IMR-90 (cell line): ENCODE measurements around the gene ESRRG. TPM values are rescaled to one million over a fixed set of nuclear protein-coding genes. Genes with fewer than 3 reads are reported as not detected.

Experiments used
- ATAC-seq: fragments of 200-7000 bp; cut with Tn5 transposase; 2 replicates; pipeline ENCODE4 v1.9.1; 2020; ENCODE audit warnings: low read depth, mild to moderate bottlenecking, moderate library complexity
- BruUV-seq: library from RNA; stranded (reverse); fragments of 400-500 nt; replicated peaks from 2 replicates; lab custom pipeline; 2021; lab: Mats Ljungman, UMichigan
- CTCF ChIA-PET: fragments of 300-600 bp; formaldehyde crosslinking; extraction: SDS; loops from one replicate; lab custom pipeline; 2021; ENCODE audit warnings: antibody characterized with exemption; lab: Yijun Ruan, JAX
- POLR2A ChIA-PET: fragments of 300-600 bp; sonication (Branson Sonifier 250); formaldehyde crosslinking; loops from one replicate; lab custom pipeline; 2022; ENCODE audit warnings: antibody characterized with exemption; ENCODE audit not compliant: unreplicated experiment; lab: Charles Lee
- DNase-seq: peaks from one replicate; pipeline ENCODE4 v3.0.0; 2013
- H2AFZ ChIP-seq: replicated peaks from 2 replicates; pipeline ENCODE3; 2013; ENCODE audit warnings: low read length, mild to moderate bottlenecking; ENCODE audit not compliant: poor library complexity
- H2AK5ac ChIP-seq: 2 replicates; pipeline ENCODE4 v1.6.1; 2013; ENCODE audit warnings: low read depth, low read length, inconsistent platforms
- H2AK9ac ChIP-seq: replicated peaks from 2 replicates; pipeline ENCODE3; 2013; ENCODE audit warnings: mild to moderate bottlenecking, low read depth, low read length, moderate library complexity; ENCODE audit not compliant: poor library complexity
- H2BK120ac ChIP-seq: 2 replicates; pipeline ENCODE4 v1.6.1; 2013; ENCODE audit warnings: low read depth, low read length, inconsistent platforms
- H2BK15ac ChIP-seq: 3 replicates; pipeline ENCODE4 v1.6.1; 2013; ENCODE audit warnings: low read depth, low read length, inconsistent platforms
- H2BK20ac ChIP-seq: 2 replicates; pipeline ENCODE4 v1.6.1; 2013; ENCODE audit warnings: low read depth, mild to moderate bottlenecking, inconsistent platforms, low read length, moderate library complexity
- H2BK5ac ChIP-seq: 2 replicates; pipeline ENCODE4 v1.6.1; 2013; ENCODE audit warnings: mild to moderate bottlenecking, low read depth, low read length, inconsistent platforms; ENCODE audit not compliant: poor library complexity, severe bottlenecking
- H3K14ac ChIP-seq: replicated peaks from 2 replicates; pipeline ENCODE4 v1.6.1; 2013; ENCODE audit warnings: low read depth, low read length, inconsistent platforms
- H3K18ac ChIP-seq: 2 replicates; pipeline ENCODE4 v1.6.1; 2013; ENCODE audit warnings: low read depth, low read length, control low read depth
- H3K23ac ChIP-seq: 2 replicates; pipeline ENCODE4 v1.6.1; 2013; ENCODE audit warnings: low read depth, low read length, inconsistent platforms
- H3K27ac ChIP-seq: 2 replicates; pipeline ENCODE4 v1.5.1; 2013; ENCODE audit warnings: mild to moderate bottlenecking, control low read depth, low read length; ENCODE audit not compliant: insufficient read depth
- H3K27me3 ChIP-seq: 2 replicates; pipeline ENCODE4 v1.6.1; 2013; ENCODE audit warnings: low read length; ENCODE audit not compliant: control insufficient read depth, insufficient read depth
- H3K36me3 ChIP-seq: 2 replicates; pipeline ENCODE4 v1.6.1; 2013; ENCODE audit warnings: low read length, mixed read lengths; ENCODE audit not compliant: control insufficient read depth, insufficient read depth
- H3K4ac ChIP-seq: 2 replicates; pipeline ENCODE4 v1.6.1; 2013; ENCODE audit warnings: low read depth, low read length, inconsistent platforms
- H3K4me1 ChIP-seq: 2 replicates; pipeline ENCODE4 v1.6.1; 2013; ENCODE audit warnings: low read length, mixed read lengths; ENCODE audit not compliant: control insufficient read depth, insufficient read depth
- H3K4me2 ChIP-seq: 2 replicates; pipeline ENCODE4 v1.6.1; 2013; ENCODE audit warnings: low read depth, mild to moderate bottlenecking, control low read depth, low read length, moderate library complexity
- H3K4me3 ChIP-seq: 2 replicates; pipeline ENCODE4 v1.5.1; 2013; ENCODE audit warnings: low read depth, mild to moderate bottlenecking, control low read depth, low read length, moderate library complexity; ENCODE audit not compliant: insufficient read depth
- H3K56ac ChIP-seq: 2 replicates; pipeline ENCODE4 v1.6.1; 2013; ENCODE audit warnings: low read length, inconsistent platforms; ENCODE audit not compliant: insufficient read depth; ENCODE audit errors: extremely low read depth
- H3K79me1 ChIP-seq, 2 experiments: 2 replicates each; pipeline ENCODE4 v1.6.1; 2013; ENCODE audit warnings: low read length in 2 of 2, inconsistent platforms in 1 of 2, low read depth in 1 of 2
- H3K9ac ChIP-seq: 2 replicates; pipeline ENCODE4 v1.6.1; 2013; ENCODE audit warnings: low read depth, low read length, control low read depth
- H3K9me1 ChIP-seq: 2 replicates; pipeline ENCODE4 v1.6.1; 2013; ENCODE audit warnings: low read length, inconsistent platforms; ENCODE audit not compliant: insufficient read depth
- H3K9me3 ChIP-seq: 2 replicates; pipeline ENCODE4 v1.6.1; 2013; ENCODE audit warnings: low read length; ENCODE audit not compliant: control insufficient read depth, insufficient read depth
- H4K20me1 ChIP-seq: 2 replicates; pipeline ENCODE4 v1.6.1; 2013; ENCODE audit warnings: low read length, inconsistent platforms; ENCODE audit not compliant: insufficient read depth
- H4K5ac ChIP-seq: 2 replicates; pipeline ENCODE4 v1.6.1; 2013; ENCODE audit warnings: mild to moderate bottlenecking, low read depth, low read length, control low read depth
- H4K8ac ChIP-seq, 2 experiments: 2 replicates each; pipeline ENCODE4 v1.6.1; 2013; ENCODE audit warnings: low read depth in 2 of 2, low read length in 2 of 2, control low read depth in 1 of 2, inconsistent platforms in 1 of 2
- H4K91ac ChIP-seq: 2 replicates; pipeline ENCODE4 v1.6.1; 2013; ENCODE audit warnings: low read depth, low read length, inconsistent platforms; ENCODE audit not compliant: insufficient read depth
- BHLHE40 ChIP-seq: fragments of 150-350 bp; IDR thresholded peaks from 2 replicates; pipeline ENCODE4 v1.6.1; 2016; ENCODE audit warnings: mild to moderate bottlenecking, low read depth, low read length
- CEBPB ChIP-seq: IDR thresholded peaks from 2 replicates; pipeline ENCODE4 v1.6.1; 2012; ENCODE audit warnings: low read depth, low read length, improper control_type of control experiment
- CHD1 ChIP-seq: IDR thresholded peaks from 2 replicates; pipeline ENCODE4 v1.6.1; 2012; ENCODE audit warnings: low read depth, low read length, improper control_type of control experiment
- FOS ChIP-seq: fragments of 150-350 bp; IDR thresholded peaks from 2 replicates; pipeline ENCODE4 v1.6.1; 2016; ENCODE audit warnings: low read depth, low read length
- MAFK ChIP-seq: IDR thresholded peaks from 2 replicates; pipeline ENCODE4 v1.6.1; 2012; ENCODE audit warnings: low read depth, low read length, improper control_type of control experiment
- MAZ ChIP-seq: IDR thresholded peaks from 2 replicates; pipeline ENCODE4 v1.6.1; 2012; ENCODE audit warnings: low read depth, mild to moderate bottlenecking, low read length, improper control_type of control experiment, moderate library complexity, borderline replicate concordance
- MXI1 ChIP-seq: IDR thresholded peaks from 2 replicates; pipeline ENCODE4 v1.6.1; 2012; ENCODE audit warnings: low read depth, mild to moderate bottlenecking, low read length, moderate library complexity, borderline replicate concordance
- NFE2L2 ChIP-seq: fragments of 150-350 bp; IDR thresholded peaks from 2 replicates; pipeline ENCODE4 v1.6.1; 2016; ENCODE audit warnings: low read depth, mild to moderate bottlenecking, low read length
- POLR2A ChIP-seq: IDR thresholded peaks from 2 replicates; pipeline ENCODE4 v1.6.1; 2012; ENCODE audit warnings: mild to moderate bottlenecking, low read depth, low read length
- RAD21 ChIP-seq: IDR thresholded peaks from 2 replicates; pipeline ENCODE4 v1.6.1; 2012; ENCODE audit warnings: low read length, improper control_type of control experiment
- RCOR1 ChIP-seq: IDR thresholded peaks from 2 replicates; pipeline ENCODE4 v1.6.1; 2012; ENCODE audit warnings: mild to moderate bottlenecking, low read length, improper control_type of control experiment; ENCODE audit not compliant: insufficient replicate concordance
- RFX5 ChIP-seq: IDR thresholded peaks from 2 replicates; pipeline ENCODE4 v1.8.0; 2012; ENCODE audit warnings: low read depth, mild to moderate bottlenecking, low read length, moderate library complexity
- SMC3 ChIP-seq: fragments of 150-350 bp; IDR thresholded peaks from 2 replicates; pipeline ENCODE4 v1.6.1; 2016; ENCODE audit warnings: low read depth, mild to moderate bottlenecking, antibody characterized with exemption, low read length, moderate library complexity
- WGBS, 2 experiments: methylation state at CpG; one replicate each; pipeline versions ENCODE4 v1.1.5 to v1.1.7; 2013; ENCODE audit warnings: missing lambda C conversion rate in 2 of 2; ENCODE audit not compliant: insufficient read length in 1 of 2; ENCODE audit errors: extremely low coverage in 2 of 2; 5-methylcytosine and 5-hydroxymethylcytosine counted together
- dilution Hi-C: fragments of 300-500 bp; cut with HindIII; formaldehyde crosslinking; loops from one replicate; pipeline ENCODE4 v1.14.3; 2018; ENCODE audit warnings: low sequenced_read_pairs; ENCODE audit not compliant: unreplicated experiment
- in situ Hi-C: fragments of 300-500 bp; cut with MboI; formaldehyde crosslinking; loops from 3 replicates; pipeline ENCODE4 v1.14.3; 2019; ENCODE audit warnings: low sequenced_read_pairs, inconsistent platforms, mixed read lengths
- intact Hi-C: fragments of 100-400 bp; cut with micrococcal nuclease; formaldehyde crosslinking; loops from 2 replicates; pipeline ENCODE4 v1.10.0; 2022
- polyA plus RNA-seq, 3 experiments: library from polyadenylated mRNA; depleted of rRNA; stranded (reverse); fragments of >200 nt; gene quantifications; 2 replicates each; pipeline ENCODE4 v1.2.3, GENCODE V29; 2012; ENCODE audit warnings: low replicate concordance in 1 of 3
- total RNA-seq: library from RNA; depleted of rRNA; stranded (reverse); fragments of >200 nt; gene quantifications from 2 replicates; pipeline ENCODE4 v1.2.3, GENCODE V29; 2012
- TF ChIP-seq, protein P1 (sequence below): conservative IDR thresholded peaks from 2 replicates; pipeline ENCODE4 v1.5.1; 2012; ENCODE audit warnings: mild to moderate bottlenecking, low read depth, low read length, improper control_type of control experiment
- TF ChIP-seq, protein P2 (sequence below): fragments of 150-350 bp; IDR thresholded peaks from 2 replicates; pipeline ENCODE4 v1.6.1; 2016; ENCODE audit warnings: low read depth, mild to moderate bottlenecking, low read length, moderate library complexity, borderline replicate concordance
- TF ChIP-seq, protein P3 (sequence below): fragments of 150-350 bp; IDR thresholded peaks from 2 replicates; pipeline ENCODE4 v1.6.1; 2017; ENCODE audit warnings: mild to moderate bottlenecking, antibody characterized with exemption, low read length, low read depth

ESRRG gene
- total and polyA plus RNA-seq, 2 of the 4 experiments (the other 2 are of a cell fraction): 0.17 to 0.54 TPM

DNA sequence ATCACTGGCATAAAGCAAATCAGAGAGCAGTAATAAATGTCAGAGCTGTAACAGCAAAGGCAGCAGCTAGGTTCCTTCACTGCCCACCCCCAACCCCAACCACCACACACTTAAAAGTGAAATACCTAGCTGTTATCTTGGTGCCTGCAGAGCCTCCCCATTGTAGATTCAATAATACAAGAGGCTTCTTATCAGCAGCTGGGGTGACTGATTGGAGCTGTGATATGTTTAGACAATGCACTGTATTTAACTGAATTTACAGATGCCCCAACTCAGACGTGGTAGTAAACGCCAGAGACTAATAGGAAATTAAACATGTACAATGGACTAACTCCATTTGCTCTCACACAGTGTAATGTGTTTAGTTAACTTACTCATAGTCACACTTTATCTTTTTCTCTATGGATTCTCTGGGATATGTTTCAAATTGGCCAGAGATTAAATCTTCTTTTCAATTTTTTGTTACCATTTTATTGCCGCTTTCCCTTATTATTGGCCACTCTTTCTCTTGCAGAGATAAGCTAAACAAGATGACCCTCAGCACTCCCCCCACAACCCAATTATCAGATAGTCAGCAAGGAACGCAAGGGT is 117.1 kb downstream of the ESRRG start:
- H3K9ac ChIP-seq: no peak overlapping the region
- intact Hi-C loops: loop anchor here (10.0 kb wide), 3 partner anchors 809 to 1569 kb away; no protein-coding TSS in a partner anchor
- ChIA-PET POLR2A (no interaction called here), CTCF (interaction anchor here (1.1 kb wide), 1 partner anchor 385 kb away, joined by 3 read pairs; no protein-coding TSS in a partner anchor)
- no peaks in the 10 kb centered on the region for H3K27me3 ChIP-seq
- dilution Hi-C loops: no loop called here
- no CpG with 5 or more reads among the region's 4 CpGs for WGBS, 2 experiments
- H2AK5ac ChIP-seq: no peak overlapping the region
- no peak overlapping the region for H3K14ac ChIP-seq
- no peak for DNase-seq
- no peak for ATAC-seq
- H3K4me1 ChIP-seq: peaks cover 5% of the 10 kb centered on the region
- no peaks in the 10 kb centered on the region; the same call in 1 of the 2 replicates for H3K9me1 ChIP-seq
- no peak overlapping the region; the same call in 1 of the 2 replicates for H2BK120ac ChIP-seq
- no TSS peak for BruUV-seq
- no peak overlapping the region for H2AFZ ChIP-seq
- no peak overlapping the region for H3K18ac ChIP-seq
- H4K91ac ChIP-seq: no peak overlapping the region
- H4K20me1 ChIP-seq: no peaks in the 10 kb centered on the region
- TF ChIP-seq BHLHE40: no peak
- TF ChIP-seq MXI1: no peak
- TF ChIP-seq RAD21: no peak
- no peak for TF ChIP-seq RCOR1
- TF ChIP-seq FOS: no peak
- no peak for TF ChIP-seq CHD1
- TF ChIP-seq NFE2L2: no peak
- no peak for TF ChIP-seq CEBPB
- TF ChIP-seq, protein P1, sequence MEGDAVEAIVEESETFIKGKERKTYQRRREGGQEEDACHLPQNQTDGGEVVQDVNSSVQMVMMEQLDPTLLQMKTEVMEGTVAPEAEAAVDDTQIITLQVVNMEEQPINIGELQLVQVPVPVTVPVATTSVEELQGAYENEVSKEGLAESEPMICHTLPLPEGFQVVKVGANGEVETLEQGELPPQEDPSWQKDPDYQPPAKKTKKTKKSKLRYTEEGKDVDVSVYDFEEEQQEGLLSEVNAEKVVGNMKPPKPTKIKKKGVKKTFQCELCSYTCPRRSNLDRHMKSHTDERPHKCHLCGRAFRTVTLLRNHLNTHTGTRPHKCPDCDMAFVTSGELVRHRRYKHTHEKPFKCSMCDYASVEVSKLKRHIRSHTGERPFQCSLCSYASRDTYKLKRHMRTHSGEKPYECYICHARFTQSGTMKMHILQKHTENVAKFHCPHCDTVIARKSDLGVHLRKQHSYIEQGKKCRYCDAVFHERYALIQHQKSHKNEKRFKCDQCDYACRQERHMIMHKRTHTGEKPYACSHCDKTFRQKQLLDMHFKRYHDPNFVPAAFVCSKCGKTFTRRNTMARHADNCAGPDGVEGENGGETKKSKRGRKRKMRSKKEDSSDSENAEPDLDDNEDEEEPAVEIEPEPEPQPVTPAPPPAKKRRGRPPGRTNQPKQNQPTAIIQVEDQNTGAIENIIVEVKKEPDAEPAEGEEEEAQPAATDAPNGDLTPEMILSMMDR: no peak
- TF ChIP-seq POLR2A: no peak
- no peak for TF ChIP-seq SMC3
- TF ChIP-seq RFX5: no peak
- TF ChIP-seq MAFK: no peak
- TF ChIP-seq, protein P2, sequence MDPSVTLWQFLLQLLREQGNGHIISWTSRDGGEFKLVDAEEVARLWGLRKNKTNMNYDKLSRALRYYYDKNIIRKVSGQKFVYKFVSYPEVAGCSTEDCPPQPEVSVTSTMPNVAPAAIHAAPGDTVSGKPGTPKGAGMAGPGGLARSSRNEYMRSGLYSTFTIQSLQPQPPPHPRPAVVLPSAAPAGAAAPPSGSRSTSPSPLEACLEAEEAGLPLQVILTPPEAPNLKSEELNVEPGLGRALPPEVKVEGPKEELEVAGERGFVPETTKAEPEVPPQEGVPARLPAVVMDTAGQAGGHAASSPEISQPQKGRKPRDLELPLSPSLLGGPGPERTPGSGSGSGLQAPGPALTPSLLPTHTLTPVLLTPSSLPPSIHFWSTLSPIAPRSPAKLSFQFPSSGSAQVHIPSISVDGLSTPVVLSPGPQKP: no peak
- no peak for TF ChIP-seq MAZ
- TF ChIP-seq, protein P3, sequence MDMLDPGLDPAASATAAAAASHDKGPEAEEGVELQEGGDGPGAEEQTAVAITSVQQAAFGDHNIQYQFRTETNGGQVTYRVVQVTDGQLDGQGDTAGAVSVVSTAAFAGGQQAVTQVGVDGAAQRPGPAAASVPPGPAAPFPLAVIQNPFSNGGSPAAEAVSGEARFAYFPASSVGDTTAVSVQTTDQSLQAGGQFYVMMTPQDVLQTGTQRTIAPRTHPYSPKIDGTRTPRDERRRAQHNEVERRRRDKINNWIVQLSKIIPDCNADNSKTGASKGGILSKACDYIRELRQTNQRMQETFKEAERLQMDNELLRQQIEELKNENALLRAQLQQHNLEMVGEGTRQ: no peak
- H2BK20ac ChIP-seq: no peak overlapping the region
- H3K4me3 ChIP-seq: no peak overlapping the region
- no peak overlapping the region for H3K4me2 ChIP-seq
- no peaks in the 10 kb centered on the region for H3K9me3 ChIP-seq
- H3K36me3 ChIP-seq: no peaks in the 10 kb centered on the region
- H4K5ac ChIP-seq: no peak overlapping the region
- no peak overlapping the region; the same call in 1 of the 2 replicates for H3K23ac ChIP-seq
- H3K27ac ChIP-seq: no peak overlapping the region
- H3K4ac ChIP-seq: no peak overlapping the region; the same call in 1 of the 2 replicates
- H4K8ac ChIP-seq: no peak overlapping the region
- in situ Hi-C loops: no loop called here
- H2BK5ac ChIP-seq: no peak overlapping the region
- no peak overlapping the region for H2BK15ac ChIP-seq
- no peak overlapping the region for H3K56ac ChIP-seq
- no peaks in the 10 kb centered on the region for H3K79me1 ChIP-seq
- H2AK9ac ChIP-seq: no peak overlapping the region
